Activated CD4-positive, alpha-beta T cell treated with anti-CD3 and anti-CD28 coated beads, Interleukin-10, Interleukin-2, amounts not matched to agents 100 ng/mL and 50 ng/mL, durations not matched to agents 16 hours and 8 hours (primary cell): Measurements from ENCODE around the gene SIRT2.

Experiments used
- DNase-seq: peaks from one replicate; pipeline ENCODE4 v3.0.0-alpha.2; 2020

SIRT2 gene

DNA sequence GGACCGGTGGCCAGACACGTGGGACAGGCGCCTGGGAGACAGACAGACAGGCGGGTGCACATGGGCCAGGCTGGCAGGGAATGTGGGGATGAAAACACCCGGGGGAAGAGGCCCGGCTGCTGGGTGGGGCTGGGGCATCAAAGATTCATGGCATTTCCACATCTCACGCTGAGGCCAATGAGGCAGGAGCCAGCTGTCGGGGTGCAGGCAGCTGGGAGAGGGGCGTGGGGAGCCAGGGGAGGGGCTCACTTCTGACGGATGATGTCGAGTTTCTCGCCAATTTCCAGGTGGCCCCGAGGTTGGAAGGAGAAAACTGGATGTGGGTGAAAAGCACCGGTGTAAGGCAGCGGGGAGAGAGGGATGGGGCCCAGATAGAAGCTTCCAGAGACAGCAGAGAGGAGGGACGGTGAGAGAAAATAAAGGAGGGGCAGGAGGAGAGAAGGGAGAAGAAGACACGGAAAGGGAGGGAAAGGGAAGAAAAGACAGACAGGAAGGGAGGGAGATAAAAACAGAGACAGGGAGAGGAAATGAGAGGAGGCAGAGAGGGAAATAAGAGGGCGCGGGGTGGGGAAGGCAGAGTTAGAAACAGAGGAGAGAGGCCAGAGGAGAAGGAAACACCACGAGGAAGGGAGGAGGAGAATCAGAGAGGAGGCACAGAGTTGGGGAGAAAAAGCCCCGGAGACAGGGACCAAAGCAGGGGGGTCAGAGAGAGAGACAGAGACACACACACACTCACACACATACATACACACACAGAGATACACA lies 20.6 kb upstream of the SIRT2 start:
- no peak for DNase-seq

DNA sequence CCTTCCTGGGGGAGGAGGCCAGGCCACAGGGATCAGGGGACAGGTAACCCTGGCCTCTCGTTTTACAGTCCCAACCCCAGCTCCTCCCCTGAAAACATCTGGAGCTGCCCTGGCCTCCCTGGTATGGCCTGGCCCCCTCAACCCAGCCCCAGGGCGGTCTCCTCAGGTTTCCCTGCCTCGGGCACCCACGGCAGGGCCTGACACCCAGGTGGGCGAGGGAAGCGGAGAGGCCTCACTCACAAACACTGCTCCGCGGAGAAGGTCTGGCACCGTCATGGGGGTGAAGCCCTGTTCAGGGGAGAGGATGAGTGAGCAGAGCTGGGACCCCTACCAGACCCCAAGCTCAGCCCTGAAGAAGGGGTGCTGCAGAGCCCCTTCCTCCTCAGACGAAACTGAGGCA lies 19.1 kb upstream of the SIRT2 start:
- DNase-seq, result no peak

DNA sequence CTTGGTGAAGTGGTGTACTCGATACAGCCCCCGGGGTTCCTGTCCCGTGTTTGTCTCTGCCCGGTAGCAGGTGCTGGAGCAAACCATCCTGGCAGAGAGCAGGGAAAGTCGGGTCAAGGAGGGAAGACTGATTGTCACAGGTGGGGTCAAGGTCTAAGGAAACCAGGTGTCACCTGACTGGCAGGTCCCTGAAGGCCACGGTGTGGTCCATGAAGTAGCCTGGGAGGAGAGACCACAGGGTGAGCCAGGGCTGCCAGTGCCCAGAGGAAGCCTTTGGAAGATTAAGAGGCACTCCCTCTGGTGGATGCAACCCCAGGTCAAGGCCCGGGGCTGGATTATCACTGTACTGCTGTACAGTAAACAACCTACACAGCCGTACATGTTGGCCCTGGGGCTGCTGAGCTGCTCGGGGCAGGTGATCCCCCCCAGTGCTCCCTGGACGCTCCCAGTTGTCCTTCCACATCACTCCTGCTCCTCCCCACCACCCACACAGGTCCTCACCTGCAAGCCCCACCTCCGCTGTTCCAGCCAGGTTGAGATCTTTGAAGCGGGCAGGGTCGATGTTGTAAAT lies 18.6 kb upstream of the SIRT2 start:
- DNase-seq, result no peak

DNA sequence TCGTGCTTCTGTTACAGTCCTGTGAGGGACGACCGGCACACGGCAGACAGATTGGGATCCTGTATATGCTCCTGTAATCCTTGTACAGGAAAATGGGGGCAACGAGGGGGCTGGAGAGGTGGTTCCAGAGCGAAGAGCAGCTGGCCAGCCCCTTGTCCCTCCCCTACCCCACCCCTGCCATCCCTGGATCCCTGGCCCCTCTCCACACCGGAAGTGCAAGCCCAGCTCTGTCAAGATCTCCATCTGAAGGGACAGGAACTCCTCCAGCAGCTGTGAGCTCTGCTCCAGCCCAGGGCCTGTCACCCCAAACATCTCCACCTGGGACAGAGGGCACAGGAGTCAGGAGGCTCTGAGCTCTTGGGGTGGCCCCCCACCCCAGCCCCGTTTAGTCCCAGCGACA lies 18.1 kb upstream of the SIRT2 start:
- no peak for DNase-seq

DNA sequence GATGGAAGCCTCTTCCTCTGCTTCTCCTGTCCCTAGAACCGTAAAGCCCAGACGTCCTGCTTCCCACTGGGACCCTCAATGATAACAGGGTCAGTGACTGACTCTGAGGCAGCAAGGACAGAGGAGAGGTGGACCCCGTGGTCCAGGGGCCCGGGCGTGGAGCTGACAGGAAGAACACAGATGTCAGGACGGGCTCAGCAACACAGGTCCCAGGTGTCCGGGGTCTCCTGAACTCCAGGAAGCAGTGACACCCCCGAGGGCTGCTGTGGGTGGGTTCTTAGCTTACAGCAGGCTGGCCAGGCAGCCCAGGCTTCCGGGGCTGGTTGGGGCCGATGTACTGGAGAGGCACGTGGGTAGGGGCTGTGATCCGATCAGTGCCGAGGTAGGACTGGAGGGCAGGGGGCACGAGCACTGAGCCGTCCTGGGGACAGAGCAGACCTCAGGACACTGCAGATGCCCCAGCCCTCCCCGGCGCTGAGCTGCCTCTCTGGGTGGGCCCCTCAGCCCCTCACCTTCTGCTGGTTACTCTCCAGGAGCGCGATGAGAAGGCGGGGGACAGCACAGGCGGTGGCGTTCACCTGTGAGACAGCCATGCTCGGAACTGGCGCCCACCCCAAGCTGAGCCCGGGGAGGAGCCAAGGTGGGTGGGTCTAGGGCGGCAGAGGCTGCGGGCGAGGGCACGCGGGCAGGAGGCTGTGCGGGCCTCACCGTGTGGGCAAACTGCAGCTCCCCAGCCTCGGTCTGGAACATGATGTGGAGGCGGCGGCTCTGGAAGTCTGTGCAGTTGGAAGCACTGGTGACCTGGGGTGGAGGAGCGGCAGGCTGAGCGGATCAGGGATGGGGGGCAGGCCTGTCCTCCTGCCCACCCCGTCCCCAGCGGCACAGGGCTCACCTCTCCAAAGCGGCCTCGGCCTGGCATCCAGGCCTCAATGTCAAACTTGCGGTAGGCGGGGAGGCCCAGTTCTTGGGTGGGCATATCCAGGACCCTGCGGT lies 16.2 kb upstream of the SIRT2 start:
- no peak for DNase-seq

DNA sequence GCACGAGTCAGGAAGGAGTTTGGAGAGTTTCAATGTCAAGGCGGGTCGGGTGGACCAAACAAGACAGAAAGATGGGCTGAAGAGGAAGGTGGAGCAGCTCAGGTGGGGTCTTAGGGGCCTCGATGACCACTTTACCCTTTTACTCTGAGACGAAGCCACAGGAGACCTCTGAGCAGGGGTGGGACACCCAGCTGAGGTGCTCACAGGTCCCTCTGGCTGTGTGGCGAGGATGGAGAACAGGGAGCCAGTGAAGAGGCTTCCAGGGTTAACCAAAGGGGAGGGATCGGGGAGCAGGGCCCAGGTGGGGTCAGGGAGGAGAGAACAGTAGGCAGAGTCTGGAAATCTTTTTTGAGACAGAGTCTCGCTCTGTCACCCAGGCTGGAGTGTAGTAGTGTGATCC lies 14.5 kb upstream of the SIRT2 start:
- no peak for DNase-seq

DNA sequence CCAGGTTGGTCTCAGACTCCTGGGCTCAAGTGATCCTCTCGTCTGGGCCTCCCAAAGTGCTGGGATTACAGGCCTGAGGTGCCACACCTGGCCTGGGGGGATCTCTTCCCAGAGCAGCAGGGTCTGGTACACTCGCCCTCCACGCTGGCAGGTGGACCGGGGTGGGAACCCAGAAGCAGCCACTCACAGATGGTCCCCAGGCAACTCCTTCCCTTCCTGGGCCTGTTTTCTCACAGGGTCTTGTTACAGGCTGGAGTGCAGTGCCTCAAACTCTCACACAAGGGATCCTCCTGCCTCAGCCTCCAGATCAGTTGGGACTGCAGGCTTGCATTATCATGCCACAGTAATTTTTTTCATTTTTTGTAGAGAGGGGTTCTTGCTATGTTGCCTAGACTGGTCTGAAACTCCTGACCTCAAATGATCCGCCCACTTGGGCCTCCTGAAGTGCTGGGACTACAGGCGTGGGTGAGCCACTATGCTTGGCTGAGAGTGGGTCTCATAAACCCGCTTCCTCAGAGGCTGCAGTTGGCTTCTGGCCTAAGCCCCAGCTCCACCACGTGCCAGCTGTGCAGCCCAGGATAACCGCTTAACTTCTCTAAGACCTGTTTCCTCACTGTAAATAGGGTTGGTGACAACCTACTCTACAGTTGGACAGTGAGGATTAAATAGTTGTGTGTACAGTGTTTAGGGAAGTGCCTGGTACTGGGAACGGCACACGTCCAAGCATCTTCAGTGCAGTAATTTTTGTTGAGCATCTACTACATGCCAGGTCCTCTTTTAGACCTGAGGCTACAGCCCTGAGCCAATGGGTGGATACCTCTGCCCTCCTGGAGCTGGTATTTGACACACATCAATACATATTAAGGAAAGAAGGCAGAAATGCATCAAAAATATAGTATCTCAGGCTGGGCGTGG lies 13.4 kb upstream of the SIRT2 start:
- DNase-seq, result no peak

DNA sequence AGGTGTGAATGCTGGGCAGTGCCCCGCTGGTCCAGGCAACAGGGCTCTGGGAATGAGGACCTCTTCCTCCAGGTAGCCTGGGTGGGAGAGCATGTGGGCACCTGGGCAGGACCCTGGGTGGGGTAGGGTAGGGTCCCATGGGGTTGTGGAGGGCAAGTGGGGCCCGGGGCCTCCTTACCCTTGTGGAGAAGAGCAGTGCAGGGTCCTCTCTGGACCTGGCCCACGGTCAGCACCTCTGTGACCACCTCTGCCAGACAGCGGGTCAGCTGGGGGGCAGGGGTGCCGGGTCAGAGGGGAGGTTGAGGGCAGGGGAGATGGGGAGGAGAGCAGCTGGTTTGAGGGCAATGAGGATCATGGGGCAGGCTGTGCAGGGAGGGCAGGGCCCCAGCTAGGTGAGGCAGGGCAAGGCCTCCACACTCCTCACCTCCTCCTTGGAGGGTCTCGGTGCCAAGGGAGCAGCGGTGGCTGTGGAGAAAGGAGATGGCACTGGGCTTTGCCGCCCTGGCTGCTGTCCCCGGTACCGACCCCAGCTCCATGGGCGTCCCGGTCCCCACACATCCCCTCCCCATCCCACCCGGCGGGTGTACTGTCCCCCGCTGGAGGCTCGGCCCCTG lies 12.1 kb upstream of the SIRT2 start:
- DNase-seq, result no peak

DNA sequence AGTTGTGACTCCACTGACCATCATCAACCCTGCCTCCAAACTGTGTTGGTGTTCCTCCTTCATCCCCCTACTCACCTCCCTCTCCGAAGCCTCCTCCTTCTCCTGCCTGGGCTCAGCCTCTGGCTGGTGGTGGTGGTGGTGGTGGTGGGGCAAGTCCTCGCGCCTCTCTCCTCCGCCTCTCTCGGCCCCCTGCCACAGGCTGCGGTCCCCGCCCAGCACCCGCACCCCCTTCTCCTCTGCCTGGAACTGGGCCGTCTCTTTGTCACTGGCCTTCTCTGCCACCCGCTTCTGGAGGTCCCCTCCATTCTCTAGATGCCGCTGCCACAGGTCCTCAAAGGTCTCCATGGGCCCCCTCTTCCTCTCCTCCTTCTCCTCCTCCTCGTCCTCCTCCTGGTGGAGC lies 11.1 kb upstream of the SIRT2 start:
- DNase-seq, result no peak

DNA sequence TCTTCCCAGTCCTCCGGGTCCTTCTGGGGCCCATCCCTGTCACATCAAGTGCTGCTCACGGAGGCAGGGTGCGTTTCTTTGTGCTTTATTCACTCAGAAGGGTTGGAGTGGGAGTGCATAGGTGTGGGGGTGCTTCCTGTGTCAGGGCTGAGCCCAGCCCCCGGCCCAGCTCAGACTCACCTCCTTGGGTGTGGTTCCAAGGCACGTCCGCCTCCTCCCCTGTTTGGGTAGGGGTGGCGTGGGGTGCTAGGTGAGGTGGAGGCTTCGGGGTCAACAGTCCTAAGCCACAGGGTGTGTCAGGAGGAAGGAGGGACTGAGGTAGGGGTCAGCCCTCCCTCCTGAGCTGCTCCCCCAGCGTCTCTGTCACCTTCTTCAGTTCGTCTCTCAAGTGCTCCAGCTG lies 9.5 kb upstream of the SIRT2 start:
- DNase-seq, result no peak

DNA sequence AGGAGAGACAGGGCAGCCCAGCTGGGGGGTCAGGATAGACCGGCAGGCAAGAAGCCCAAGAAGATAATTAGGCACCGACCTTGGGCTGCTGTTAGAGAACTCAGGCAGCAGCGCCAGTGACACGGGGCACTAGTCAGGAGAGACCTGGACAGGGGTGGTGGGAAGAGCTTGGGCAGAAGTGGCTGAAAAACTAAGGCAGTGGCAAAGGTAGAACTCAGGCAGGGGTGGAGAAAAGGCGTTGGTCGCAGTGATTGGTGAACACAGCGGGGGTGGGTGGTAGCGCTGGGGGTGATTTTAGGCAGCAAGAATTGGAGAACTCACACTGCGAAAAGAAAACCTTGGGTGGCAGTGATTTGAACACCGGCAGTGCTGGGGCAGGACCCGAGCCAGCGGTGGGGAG lies 8.3 kb upstream of the SIRT2 start:
- DNase-seq, result no peak

DNA sequence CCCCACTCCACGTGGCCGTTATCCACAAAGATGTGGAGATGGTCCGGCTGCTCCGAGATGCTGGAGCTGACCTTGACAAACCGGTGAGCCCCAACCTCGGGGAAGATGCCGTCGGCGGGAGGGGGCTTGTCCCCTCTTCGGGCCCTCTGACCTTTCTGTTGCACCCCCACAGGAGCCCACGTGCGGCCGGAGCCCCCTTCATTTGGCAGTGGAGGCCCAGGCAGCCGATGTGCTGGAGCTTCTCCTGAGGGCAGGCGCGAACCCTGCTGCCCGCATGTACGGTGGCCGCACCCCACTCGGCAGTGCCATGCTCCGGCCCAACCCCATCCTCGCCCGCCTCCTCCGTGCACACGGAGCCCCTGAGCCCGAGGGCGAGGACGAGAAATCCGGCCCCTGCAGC lies 7.8 kb upstream of the SIRT2 start:
- no peak for DNase-seq

DNA sequence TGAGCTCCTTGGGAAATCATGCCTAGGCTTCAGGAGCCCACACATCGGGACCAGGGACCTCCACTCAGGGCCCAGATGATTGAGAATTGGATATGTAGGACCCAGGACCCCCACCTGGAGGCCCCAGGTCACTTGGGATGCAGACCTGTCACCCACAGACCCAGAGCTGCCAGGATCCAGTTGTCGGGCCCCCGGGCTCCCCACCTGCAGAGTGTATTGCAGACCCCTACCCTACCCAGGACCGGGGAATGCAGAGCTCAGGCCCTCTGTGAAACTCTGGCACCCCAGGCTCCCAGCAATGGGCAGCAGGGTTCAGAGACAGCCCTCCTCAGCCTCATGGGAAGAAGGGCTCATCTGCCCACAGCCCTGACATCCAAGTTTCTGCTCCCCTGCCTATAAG lies 6.2 kb upstream of the SIRT2 start:
- no peak for DNase-seq

DNA sequence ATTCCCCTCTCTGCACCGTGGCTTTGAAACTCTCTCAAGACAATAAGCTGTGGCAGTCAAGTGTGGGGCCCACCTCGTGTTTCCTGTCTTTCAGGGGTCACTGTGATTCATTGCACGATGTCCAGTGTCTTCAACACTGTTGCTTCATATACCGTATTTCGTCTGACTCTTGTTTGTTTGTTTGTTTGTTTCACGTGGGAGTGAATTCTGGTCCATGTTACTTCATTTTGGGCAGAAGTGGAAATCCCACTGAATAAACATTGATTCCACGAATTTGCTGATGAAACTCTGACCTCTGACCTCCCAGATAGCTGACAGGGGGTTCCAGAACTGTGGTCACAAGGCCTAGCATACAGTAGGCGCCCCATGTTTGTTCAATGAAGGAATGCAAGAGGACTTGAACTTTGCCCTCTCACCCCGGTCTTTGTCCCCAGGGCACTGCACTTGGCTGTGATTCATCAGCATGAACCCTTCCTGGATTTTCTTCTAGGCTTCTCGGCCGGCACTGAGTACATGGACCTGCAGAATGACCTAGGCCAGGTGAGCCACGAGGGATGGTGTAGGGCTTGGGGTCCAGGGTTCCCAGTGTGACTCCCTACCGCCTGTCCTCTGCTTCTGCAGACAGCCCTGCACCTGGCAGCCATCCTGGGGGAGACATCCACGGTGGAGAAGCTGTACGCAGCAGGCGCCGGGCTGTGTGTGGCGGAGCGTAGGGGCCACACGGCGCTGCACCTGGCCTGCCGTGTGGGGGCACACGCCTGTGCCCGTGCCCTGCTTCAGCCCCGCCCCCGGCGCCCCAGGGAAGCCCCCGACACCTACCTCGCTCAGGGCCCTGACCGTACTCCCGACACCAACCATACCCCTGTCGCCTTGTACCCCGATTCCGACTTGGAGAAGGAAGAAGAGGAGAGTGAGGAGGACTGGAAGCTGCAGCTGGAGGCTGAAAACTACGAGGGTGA lies 5.4 kb upstream of the SIRT2 start:
- DNase-seq, result no peak

DNA sequence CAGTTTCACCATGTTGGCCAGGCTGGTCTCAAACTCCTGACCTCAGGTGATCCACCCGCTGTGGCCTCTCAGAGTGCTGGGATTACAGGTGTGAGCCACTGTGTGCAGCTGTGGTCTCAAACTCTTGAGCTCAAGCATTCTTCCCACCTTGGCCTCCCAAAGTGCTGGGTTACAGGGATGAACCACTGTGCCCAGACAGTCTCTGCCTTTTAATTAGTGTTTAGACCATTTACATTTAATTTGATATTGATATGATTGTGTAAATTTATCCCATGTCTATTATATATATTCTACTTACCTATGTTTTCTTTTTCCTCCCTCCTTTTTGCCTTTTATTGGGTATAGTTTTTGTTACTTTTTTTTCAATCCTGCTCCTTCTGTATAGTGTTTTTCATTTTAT lies 2.3 kb upstream of the SIRT2 start:
- DNase-seq, result no peak

DNA sequence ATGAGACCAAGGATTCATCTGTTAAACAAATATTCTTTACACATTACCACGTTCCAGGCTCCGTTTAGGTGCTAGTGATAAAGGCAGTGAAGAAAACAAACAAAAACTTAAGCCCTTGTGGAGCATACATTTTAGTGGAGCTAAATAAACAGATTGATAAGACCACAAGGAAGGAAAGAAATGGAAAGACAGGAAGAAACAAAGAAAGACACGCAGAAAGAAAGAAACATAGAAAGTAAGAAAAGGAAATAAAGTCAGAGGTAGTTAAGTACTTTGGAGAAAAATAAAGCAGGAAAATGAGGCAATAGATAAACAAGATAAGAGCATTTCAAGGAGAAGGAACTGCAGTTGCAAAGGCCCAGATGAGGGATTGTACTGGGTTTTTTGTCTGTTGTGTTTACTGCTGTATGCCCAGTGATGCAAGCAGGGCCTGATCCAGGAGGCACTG lies 1.3 kb upstream of the SIRT2 start:
- no peak for DNase-seq

DNA sequence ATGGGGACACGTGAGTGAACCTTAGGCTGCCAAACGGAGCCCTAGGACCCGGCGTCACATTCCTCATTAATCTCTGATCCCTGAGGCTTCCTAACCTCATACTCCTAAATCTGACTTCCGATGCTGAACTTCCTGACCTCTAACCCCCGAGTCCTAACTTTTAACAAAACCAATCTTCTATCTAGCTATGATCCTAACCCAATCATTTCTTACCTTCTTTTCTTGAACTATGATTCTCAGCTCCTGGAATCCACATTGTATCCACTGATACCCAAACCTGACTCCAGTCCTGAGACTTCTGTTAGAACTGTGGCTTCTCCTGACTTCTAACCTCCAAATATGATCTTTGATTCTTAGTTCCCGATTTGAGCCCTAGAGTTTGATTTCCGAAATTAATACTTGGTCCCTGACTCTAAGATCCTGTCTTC lies 798 bp upstream of the SIRT2 start:
- DNase-seq, result no peak

DNA sequence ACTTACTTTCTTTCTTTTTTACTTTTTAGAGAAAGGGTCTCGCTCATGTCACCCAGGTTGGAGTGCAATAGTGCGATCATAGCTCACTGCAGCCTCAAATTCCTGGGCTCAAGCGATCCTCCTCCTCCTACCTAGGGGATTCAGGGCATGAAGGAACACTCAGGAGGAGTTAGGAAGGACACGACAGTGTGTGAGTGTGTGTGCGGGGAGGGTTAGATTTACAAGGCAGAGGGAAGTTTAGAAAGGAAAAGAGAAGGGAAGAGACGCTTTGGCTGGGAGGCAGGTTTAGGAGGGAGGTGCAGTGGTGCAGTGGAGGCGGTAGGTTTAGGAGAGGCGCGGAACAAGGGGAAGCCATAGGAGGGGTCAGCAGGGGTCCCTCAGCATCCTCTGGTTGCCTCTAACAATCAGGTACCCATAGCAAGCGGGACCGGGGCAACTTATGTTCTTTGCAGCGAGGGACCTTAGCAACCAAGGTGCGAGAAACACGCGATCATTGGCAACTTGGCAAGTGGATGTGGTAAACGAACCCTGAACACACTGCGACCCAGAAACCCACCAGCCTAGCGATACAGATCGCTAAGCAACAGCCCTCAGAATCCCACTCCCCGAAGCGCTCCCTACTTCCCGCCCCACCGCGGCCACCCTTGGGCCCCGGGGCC lies 501 bp downstream of the SIRT2 start:
- no peak for DNase-seq

DNA sequence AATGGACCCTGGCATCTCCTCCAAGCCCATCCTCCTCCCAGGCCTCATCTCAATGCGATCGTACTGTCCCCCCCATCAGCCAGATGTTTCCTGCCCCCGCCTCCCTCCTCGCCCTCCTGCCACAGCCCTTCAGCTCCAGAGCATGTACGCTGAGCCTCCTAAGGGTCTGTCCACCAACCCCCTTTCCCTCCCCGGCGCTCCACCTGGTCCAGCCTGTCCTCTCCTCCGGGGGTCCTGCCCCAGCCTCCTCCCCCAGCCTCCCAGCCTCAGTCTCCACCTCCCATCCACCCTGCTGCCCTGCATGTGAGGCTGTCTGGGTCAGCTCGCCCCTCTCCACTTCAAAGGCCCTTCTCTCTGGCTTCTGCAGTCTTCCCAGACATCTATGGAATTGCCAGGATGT lies 4.5 kb downstream of the SIRT2 start:
- DNase-seq, result no peak

DNA sequence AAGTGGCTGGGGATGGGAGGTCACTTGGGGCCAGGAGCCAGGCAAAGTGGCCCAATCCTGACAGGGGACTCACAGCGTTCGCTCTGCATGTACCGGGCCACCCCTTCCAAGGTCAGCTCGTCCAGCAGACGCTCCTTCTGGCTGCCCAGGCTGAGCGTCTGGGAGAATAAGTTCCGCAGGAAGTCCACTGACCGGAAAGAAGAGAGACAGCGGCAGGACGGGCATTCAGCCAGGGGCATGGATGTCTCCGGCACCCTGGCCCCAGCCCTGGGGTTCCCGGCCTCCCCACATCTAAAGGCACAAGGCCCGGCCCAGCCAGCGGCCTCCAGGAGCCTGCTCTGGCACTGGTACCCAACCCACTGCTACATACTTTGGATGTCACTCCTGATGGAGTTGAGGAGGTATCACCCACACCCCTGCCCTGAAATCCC lies 6.1 kb downstream of the SIRT2 start:
- no peak for DNase-seq
